Muscle of leg (tissue), 11 donors: ENCODE measurements around the gene KIF3C. TPM values are rescaled to one million over a fixed set of nuclear protein-coding genes. Genes with fewer than 3 reads are reported as not detected.
"Not testable (repeated sequence)": the region's sequence is repeated elsewhere in the genome, so short reads cannot be mapped to it uniquely, and the experiment has no call there.

Experiments
- DNase-seq: peaks from one replicate; pipeline ENCODE4 v3.0.0; 2013
- H3K27ac ChIP-seq: one replicate; pipeline ENCODE4 v1.5.1; 2013; ENCODE audit warnings: mild to moderate bottlenecking, low read length, control low read depth
- H3K27me3 ChIP-seq: one replicate; pipeline ENCODE4 v1.6.1; 2013; ENCODE audit warnings: low read length; ENCODE audit not compliant: control insufficient read depth, insufficient read depth
- H3K36me3 ChIP-seq: one replicate; pipeline ENCODE4 v1.6.1; 2013; ENCODE audit warnings: low read length; ENCODE audit not compliant: control insufficient read depth, insufficient read depth
- H3K4me1 ChIP-seq: one replicate; pipeline ENCODE4 v1.6.1; 2013; ENCODE audit warnings: low read length; ENCODE audit not compliant: control insufficient read depth, insufficient read depth
- H3K4me3 ChIP-seq: one replicate; pipeline ENCODE4 v1.5.1; 2013; ENCODE audit warnings: low read length, control low read depth
- H3K9me3 ChIP-seq: replicated peaks from 2 replicates; pipeline ENCODE4 v1.6.1; 2013; ENCODE audit warnings: low read depth, low read length; ENCODE audit not compliant: control insufficient read depth
- WGBS: methylation state at CpG from one replicate; pipeline ENCODE4 v1.1.5; 2013; ENCODE audit warnings: missing lambda C conversion rate; ENCODE audit not compliant: insufficient coverage; 5-methylcytosine and 5-hydroxymethylcytosine counted together
- polyA plus RNA-seq, 8 donors: library from polyadenylated mRNA; unstranded; fragments of 120-200 nt; gene quantifications; one replicate each; pipeline versions ENCODE4 v1.2.1 to v1.2.3, GENCODE V29; 2013; ENCODE audit warnings: inconsistent platforms in 1 of 8, low replicate concordance in 1 of 8; ENCODE audit not compliant: insufficient read length in 8 of 8, insufficient read depth in 1 of 8
- total RNA-seq: library from RNA; stranded (reverse); fragments of 120-200 nt; gene quantifications from one replicate; pipeline ENCODE4 v1.2.4, GENCODE V29; 2013

The KIF3C gene
- total and polyA plus RNA-seq, 9 donors, result 3.5 to 16.4 (median 8.7) TPM

DNA sequence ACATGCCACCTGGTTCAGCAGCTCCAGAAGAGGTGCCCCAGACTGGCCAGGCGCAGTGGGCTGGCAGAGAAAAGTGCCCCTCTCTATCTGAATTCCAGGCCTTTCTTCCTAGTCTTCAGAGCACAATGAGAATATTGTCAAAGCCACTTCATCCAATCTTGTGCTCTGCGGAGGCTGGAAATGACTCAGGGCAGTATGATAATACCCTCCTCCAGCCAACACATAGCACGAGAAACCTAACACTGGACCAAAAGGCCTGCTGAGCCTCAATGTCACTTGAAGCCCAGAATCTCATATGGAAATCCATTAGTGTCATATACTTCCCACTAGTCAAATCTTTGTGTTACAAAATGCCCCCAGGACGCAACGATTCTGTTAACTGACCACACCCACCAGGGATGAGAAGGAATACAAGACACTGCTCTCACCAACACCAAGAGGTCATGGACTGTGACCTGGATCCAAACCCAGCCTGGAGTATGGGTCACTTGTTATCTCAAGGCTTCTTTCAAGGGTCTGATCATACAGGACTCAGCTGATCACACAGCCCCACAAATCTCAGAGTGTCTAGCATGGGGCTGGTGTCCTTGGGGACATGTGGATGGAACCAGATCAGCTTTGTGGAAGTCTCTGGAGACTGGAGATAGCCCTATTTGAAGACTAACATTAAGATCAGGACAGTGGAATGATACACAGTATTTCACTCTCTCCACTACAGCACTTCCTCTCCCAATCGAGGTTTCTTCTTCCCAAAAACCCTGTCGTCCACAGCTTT, 10.1 kb downstream of the KIF3C start:
- 83% methylated on average over 6 of the region's 7 CpGs for WGBS
- no peaks in the 10 kb centered on the region for H3K9me3 ChIP-seq
- H3K4me3 ChIP-seq, result no peak overlapping the region
- H3K27me3 ChIP-seq, result no peaks in the 10 kb centered on the region
- no peaks in the 10 kb centered on the region for H3K36me3 ChIP-seq
- no peak overlapping the region for H3K27ac ChIP-seq
- H3K4me1 ChIP-seq, result no peaks in the 10 kb centered on the region
- DNase-seq, result no peak

DNA sequence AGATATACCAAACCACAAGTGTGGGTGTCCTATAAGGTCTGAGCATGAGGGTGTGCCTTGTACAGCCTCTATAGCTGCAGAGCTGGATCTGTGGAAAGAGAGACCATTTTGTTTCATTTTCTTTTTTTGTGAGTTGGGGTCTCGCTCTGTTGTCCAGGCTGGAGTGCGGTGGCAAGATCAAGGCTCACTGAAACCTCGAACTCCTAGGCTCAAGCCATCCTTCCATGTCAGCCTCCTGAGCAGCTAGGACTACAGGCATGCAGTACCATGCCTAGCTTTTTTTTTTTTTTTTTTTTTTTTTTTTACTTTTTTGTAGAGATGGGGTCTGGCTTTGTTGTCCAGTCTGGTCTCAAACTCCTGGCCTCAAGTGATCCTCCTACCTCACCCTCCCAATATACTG, 10.7 kb downstream of the KIF3C start:
- H3K27me3 ChIP-seq, result no peaks in the 10 kb centered on the region
- H3K4me1 ChIP-seq, result no peaks in the 10 kb centered on the region
- no peak overlapping the region for H3K4me3 ChIP-seq
- H3K27ac ChIP-seq, result no peak overlapping the region
- no peaks in the 10 kb centered on the region for H3K9me3 ChIP-seq
- DNase-seq, result no peak
- peaks cover 3% of the 10 kb centered on the region for H3K36me3 ChIP-seq
- WGBS, result no CpG with 5 or more reads among the region's 3 CpGs

DNA sequence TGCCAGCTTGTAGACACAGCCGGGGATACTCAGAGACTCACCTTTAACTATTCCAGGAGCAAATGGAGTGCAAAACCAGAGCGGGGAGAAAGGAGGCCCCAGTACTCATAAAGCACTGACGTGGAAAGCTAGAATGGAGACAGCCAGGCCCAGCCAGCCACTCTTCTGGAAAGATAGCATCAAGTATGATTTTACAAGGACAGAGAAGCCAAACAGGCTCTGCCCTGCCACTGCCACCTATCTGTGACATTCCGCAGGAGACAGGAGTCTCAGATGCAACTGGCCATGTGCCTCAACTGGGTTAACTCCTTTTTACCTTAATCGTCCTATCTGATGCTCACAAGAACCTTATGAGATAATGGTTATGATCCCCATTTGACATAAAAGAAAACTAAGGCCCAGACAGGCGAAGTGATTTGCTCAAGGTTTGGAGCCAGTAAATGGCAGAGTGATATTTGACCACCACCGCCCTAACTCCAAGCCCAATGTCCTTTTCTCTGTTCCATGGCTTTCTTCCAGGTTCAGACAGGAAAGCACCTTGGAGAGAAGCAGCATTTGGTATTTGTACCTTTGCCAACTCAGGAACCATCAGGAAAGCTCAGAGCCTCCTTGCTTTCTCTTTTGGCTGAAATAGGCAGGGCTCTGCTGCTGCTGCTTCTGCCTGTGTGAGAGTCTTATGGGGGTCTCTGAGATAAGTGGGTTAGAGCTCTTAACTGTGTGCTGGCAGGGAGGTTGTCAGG, 15.6 kb downstream of the KIF3C start:
- no peak overlapping the region for H3K4me3 ChIP-seq
- DNase-seq, result no peak
- WGBS, result 89% methylated on average over 3 of the region's 7 CpGs
- H3K36me3 ChIP-seq, result peaks cover 3% of the 10 kb centered on the region
- H3K27me3 ChIP-seq, result no peaks in the 10 kb centered on the region
- no peaks in the 10 kb centered on the region for H3K4me1 ChIP-seq
- H3K27ac ChIP-seq, result no peak overlapping the region
- H3K9me3 ChIP-seq, result no peaks in the 10 kb centered on the region

DNA sequence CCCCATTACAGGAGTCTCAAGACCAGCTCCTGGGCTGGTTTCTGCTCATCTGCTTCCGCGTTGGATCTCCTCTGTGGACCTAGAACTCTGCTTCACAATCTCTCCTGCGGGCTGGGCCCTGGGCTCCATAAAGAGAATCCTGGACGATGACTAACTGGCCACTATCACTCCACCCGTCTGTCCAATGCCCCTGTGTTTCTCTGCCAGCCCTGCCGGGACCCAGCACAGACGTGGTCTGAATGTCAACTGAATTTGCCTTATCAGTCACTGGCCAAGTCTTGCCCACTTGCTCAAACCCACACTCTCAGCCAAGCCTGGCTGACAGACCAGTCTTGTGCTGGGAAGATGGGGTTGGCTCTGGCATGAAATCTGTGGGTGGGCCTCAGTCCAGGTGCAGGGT, 17.4 kb downstream of the KIF3C start:
- WGBS, result 94% methylated on average over 5 of the region's 7 CpGs
- H3K4me1 ChIP-seq, result peaks cover 3% of the 10 kb centered on the region

DNA sequence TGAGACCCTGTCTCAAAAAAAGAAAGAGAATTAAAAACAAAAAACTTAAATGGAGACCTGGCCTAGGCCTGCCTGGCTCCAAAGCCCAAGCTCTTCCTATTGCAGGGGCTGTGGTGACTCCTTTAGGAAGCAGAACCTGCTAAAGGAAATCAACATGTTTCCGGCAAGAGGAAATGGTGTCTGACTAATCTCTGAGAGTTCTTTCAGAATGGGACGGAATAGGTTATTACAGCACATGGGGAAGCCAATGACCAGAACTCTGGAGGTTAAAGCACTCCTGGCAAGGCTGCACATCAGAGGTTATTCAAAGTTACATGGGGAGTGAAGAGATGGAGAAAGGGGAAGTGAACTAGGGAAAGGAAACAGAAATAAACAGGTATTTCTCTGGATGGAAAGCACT, 21.4 kb downstream of the KIF3C start:
- Histone ChIP-seq H3K27ac (peak overlapping the region; percentile 31), H3K27me3 (no peaks in the 10 kb centered on the region), H3K4me3 (no peak overlapping the region), H3K4me1 (peaks cover 3% of the 10 kb centered on the region), H3K36me3 (no peaks in the 10 kb centered on the region), H3K9me3 (no peaks in the 10 kb centered on the region)
- peak; percentile 68 for DNase-seq
- 42% methylated on average over 2 of the region's 2 CpGs for WGBS

More for the DNA sequence above, 17.4 kb downstream of the KIF3C start:
- Histone ChIP-seq H3K4me3 (no peak overlapping the region), H3K27ac (no peak overlapping the region), H3K27me3 (no peaks in the 10 kb centered on the region), H3K36me3 (peaks cover 3% of the 10 kb centered on the region), H3K9me3 (no peaks in the 10 kb centered on the region)
- no peak for DNase-seq

DNA sequence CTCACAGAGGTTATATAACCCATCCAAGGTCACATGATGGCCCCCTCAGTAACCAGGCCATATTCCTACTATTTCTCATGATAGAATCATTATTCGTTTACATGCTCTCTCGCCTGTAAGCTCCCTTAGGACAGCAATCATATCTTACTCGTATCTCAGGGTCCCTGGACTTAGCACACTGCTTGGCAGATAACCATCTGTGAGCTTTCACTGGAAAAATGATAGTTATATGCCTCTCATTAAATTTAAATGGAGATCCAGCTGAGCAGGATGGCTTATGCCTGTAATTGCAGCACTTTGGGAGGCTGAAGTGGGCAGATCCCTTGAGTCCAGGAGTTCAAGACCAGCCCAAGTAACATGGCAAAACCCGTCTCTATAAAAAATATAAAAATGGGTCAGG, 21.9 kb downstream of the KIF3C start:
- Histone ChIP-seq H3K27ac (peak overlapping the region; percentile 31), H3K27me3 (no peaks in the 10 kb centered on the region), H3K4me1 (peaks cover 3% of the 10 kb centered on the region), H3K9me3 (no peaks in the 10 kb centered on the region), H3K4me3 (no peak overlapping the region), H3K36me3 (no peaks in the 10 kb centered on the region)
- no peak for DNase-seq
- WGBS, result 94% methylated on average over 3 of the region's 4 CpGs

DNA sequence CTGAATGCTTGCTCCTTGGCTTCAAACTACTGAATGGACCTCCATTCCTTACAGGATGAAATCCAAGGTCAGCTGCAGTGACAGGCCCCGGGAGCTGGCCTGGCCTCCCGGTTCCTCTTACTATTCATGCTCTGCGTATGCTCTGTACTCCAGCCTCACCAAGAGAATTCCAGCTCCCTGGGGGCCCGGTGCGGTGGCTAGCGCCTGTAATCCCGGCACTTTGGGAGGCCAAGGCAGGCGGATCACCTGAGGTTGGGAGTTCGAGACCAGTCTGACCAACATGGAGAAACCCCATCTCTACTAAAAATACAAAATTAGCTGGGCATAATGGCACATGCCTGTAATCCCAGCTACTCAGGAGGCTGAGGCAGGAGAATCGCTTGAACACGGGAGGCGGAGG, 23.7 kb downstream of the KIF3C start:
- H3K9me3 ChIP-seq, DNase-seq, H3K4me3 ChIP-seq, H3K27ac ChIP-seq, H3K27me3 ChIP-seq, H3K36me3 ChIP-seq, H3K4me1 ChIP-seq: not testable (repeated sequence)
- 100% methylated on average over 2 of the region's 12 CpGs for WGBS

DNA sequence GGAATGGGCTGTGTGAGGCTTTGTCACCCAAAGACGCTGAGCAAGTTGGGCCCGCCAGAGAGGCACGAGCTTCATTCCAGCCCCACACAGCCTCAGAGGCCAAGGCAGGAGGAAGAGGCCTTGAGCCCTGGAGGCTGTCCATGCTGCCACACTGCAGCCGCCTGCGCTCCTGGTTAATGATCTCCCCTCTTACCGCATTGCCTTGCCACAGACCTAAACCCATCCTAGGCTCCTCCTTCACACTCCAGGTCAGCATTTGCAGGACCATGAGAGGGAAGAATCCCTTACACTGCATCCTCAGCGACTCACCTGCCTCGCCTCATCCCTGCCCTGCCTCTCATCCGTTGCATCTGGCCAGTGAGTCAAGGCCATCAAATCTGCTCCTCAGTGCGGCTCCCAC, 24.6 kb downstream of the KIF3C start:
- Histone ChIP-seq H3K27me3 (no peaks in the 10 kb centered on the region), H3K4me3 (no peak overlapping the region), H3K36me3 (no peaks in the 10 kb centered on the region), H3K9me3 (no peaks in the 10 kb centered on the region), H3K4me1 (peaks cover 6% of the 10 kb centered on the region), H3K27ac (no peak overlapping the region)
- DNase-seq, result no peak
- WGBS, result 87% methylated on average over 7 of the region's 10 CpGs

DNA sequence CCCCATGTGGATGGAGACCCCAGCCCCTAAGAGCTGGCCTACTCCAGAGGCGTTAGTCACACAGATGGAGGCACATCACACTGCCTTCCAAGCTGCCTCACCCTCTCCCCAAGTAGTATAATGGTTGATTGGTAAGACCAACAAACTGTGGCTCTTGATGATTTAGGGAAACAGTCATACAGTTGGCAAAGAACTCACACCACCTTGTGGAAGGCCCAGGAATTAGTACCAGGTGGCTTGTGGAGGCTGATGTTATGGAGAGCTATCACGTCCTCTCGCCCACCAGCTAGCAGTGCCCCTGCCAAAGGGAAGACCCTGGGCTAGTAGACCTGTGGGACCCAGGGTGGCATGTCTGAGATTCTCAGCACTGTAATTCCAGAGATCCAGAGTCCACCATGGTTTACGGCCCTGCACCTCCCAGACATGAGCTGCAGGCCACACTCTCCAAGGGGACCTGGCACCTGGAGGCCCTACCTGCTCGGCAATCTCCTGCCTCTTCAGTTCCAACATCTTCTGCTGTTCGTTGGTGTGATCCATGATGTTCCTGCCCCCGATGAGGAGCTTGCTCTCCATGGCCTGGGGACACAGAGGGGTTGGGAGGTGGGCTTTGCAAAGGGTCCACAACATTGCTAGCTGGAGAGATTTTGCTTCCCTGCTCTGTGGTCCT, 26.3 kb downstream of the KIF3C start:
- 78% methylated on average over 4 of the region's 7 CpGs for WGBS
- Histone ChIP-seq H3K36me3 (peaks cover 3% of the 10 kb centered on the region), H3K4me3 (no peak overlapping the region), H3K4me1 (peaks cover 3% of the 10 kb centered on the region), H3K27ac (no peak overlapping the region), H3K9me3 (no peaks in the 10 kb centered on the region), H3K27me3 (no peaks in the 10 kb centered on the region)
- DNase-seq, result no peak

DNA sequence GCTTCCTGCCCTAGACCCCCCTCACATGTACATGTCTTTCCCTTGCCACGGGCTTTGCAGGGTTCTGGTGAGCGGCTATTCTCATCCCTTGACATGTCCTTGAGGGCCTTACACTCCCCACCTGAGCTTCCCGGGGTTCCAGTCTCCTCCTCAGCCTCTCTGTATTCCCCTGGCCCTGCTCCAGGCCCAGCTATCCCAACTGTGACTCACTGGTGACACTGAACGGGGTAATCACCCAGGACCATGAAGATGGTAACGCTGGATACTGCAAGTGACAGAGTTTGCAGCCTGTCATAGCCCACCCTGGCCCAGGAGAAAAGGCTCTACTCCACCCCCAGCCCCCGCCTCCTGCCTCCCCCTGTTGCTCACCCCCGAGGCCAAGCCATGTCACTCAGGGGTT, 27.3 kb downstream of the KIF3C start:
- Histone ChIP-seq H3K27me3 (no peaks in the 10 kb centered on the region), H3K4me1 (peaks cover 3% of the 10 kb centered on the region), H3K27ac (no peak overlapping the region), H3K4me3 (no peak overlapping the region), H3K36me3 (peaks cover 3% of the 10 kb centered on the region), H3K9me3 (no peaks in the 10 kb centered on the region)
- DNase-seq, result no peak
- WGBS, result 81% methylated on average over 6 of the region's 7 CpGs
